HT-29 (cell line): ENCODE measurements around the gene MMP21. TPM values are rescaled to one million over a fixed set of nuclear protein-coding genes. Genes with fewer than 3 reads are reported as not detected.
A peak's percentile ranks its signal among the peaks of the same experiment; 100 is the strongest.

Source experiments
- DNase-seq: peaks from one replicate; pipeline ENCODE4 v3.0.0-alpha.2; 2015; ENCODE audit warnings: low spot score
- total RNA-seq: library from RNA; depleted of rRNA; stranded (reverse); fragments of >200 nt; shearing (Covaris generic); gene quantifications from 2 replicates; pipeline ENCODE4 v1.2.3, GENCODE V29; 2014

MMP21 gene
- total RNA-seq, 1 experiment from 2014 or later: not detected

- no peak for DNase-seq
Observed at GRCh38 chr10:125765835-125766234, 9.8 kb downstream of the MMP21 start.

- DNase-seq: no peak
Observed at GRCh38 chr10:125762692-125763648, 12.7 kb downstream of the MMP21 start.

GRCh38 chr10:125761961-125762360 is 13.7 kb downstream of the MMP21 start:
- no peak for DNase-seq

GRCh38 chr10:125757742-125758141 is 17.9 kb downstream of the MMP21 start:
- no peak for DNase-seq

GRCh38 chr10:125756853-125757487 is 18.7 kb downstream of the MMP21 start:
- DNase-seq: no peak

GRCh38 chr10:125756196-125756595 is 19.4 kb downstream of the MMP21 start:
- no peak for DNase-seq

- DNase-seq: no peak
Observed at GRCh38 chr10:125747417-125747816, 28.2 kb downstream of the MMP21 start.

GRCh38 chr10:125744909-125745308 is 30.7 kb downstream of the MMP21 start:
- no peak for DNase-seq

GRCh38 chr10:125742465-125742864 is 33.2 kb downstream of the MMP21 start:
- DNase-seq: peak; percentile 10

GRCh38 chr10:125739994-125740679 is 35.5 kb downstream of the MMP21 start:
- DNase-seq: no peak

GRCh38 chr10:125738206-125738605 is 37.4 kb downstream of the MMP21 start:
- DNase-seq: no peak

GRCh38 chr10:125734823-125735222 is 40.8 kb downstream of the MMP21 start:
- DNase-seq: no peak

GRCh38 chr10:125734148-125734547 is 41.5 kb downstream of the MMP21 start:
- DNase-seq: no peak

- no peak for DNase-seq
Observed at GRCh38 chr10:125727436-125727835, 48.2 kb downstream of the MMP21 start.

GRCh38 chr10:125726914-125727313 is 48.7 kb downstream of the MMP21 start:
- no peak for DNase-seq

GRCh38 chr10:125722811-125723210 is 52.8 kb downstream of the MMP21 start:
- DNase-seq: no peak

- DNase-seq: no peak
Observed at GRCh38 chr10:125721035-125721434, 54.6 kb downstream of the MMP21 start.

GRCh38 chr10:125720002-125720382 is 55.6 kb downstream of the MMP21 start:
- no peak for DNase-seq

GRCh38 chr10:125719173-125720001 is 56.2 kb downstream of the MMP21 start, which contains the start of gene EDRF1:
TSS of gene EDRF1 (plus strand) at chr10:125719709. CDS start at chr10:125719808, 99 bp downstream.
- peak; percentile 97 for DNase-seq
